K562 (cell line): ENCODE results near the gene POGZ. TPM values are rescaled to one million over a fixed set of nuclear protein-coding genes. Genes with fewer than 3 reads are reported as not detected.
A peak's percentile ranks its signal among the peaks of the same experiment; 100 is the strongest.

Experiments used
- ATAC-seq: fragments of 200-7000 bp; cut with Tn5 transposase; 3 replicates; pipeline ENCODE4 v1.9.1; 2020; ENCODE audit warnings: moderate library complexity
- BruUV-seq: library from RNA; stranded (reverse); fragments of 400-500 nt; replicated peaks from 2 replicates; lab custom pipeline; 2021; lab: Mats Ljungman, UMichigan
- CTCF ChIA-PET: fragments of 300-600 bp; formaldehyde crosslinking; extraction: SDS; loops from one replicate; lab custom pipeline; 2021; ENCODE audit warnings: low intra/inter-chr PET ratio; lab: Yijun Ruan, JAX
- POLR2A ChIA-PET: fragments of 300-600, 350-650 bp; sonication (Branson Sonifier 250); formaldehyde crosslinking; extraction: SDS; loops from one replicate; lab custom pipeline; 2021; ENCODE audit warnings: antibody characterized with exemption, inconsistent platforms; lab: Yijun Ruan, JAX
- DNase-seq, 4 experiments: peaks; one replicate each; pipeline versions ENCODE4 v3.0.0 to v3.0.0-alpha.2; 2011 to 2018; ENCODE audit warnings: low spot score in 3 of 4, mixed read lengths in 3 of 4; ENCODE audit errors: extremely low read depth in 1 of 4
- FAIRE-seq: peaks from 2 replicates; lab custom pipeline; 2011; peaks lifted over from hg19 to GRCh38; lab: Jason Lieb, UNC
- H2AFZ ChIP-seq: 2 replicates; pipeline ENCODE4 v1.6.0; 2011; ENCODE audit warnings: low read depth, low read length, control low read depth, inconsistent platforms
- H3K27ac ChIP-seq: fragments of 200-600 bp; 3 replicates; pipeline ENCODE4 v1.8.0; 2011; ENCODE audit warnings: low read depth, mild to moderate bottlenecking, control low read depth, inconsistent platforms, low read length, moderate library complexity, mixed read lengths; ENCODE audit errors: extremely low read depth
- H3K27me3 ChIP-seq, 2 experiments: fragments of 300-600 bp in 1 of 2; 2 replicates in 1 of 2; 3 replicates in 1 of 2; pipeline versions ENCODE4 v1.6.0 to v1.8.0; 2011; ENCODE audit warnings: inconsistent platforms in 2 of 2, low read length in 2 of 2, mild to moderate bottlenecking in 1 of 2, mixed read lengths in 1 of 2, moderate library complexity in 1 of 2; ENCODE audit not compliant: control insufficient read depth in 2 of 2, insufficient read depth in 2 of 2
- H3K36me3 ChIP-seq: fragments of 300-600 bp; 3 replicates; pipeline ENCODE4 v1.8.0; 2011; ENCODE audit warnings: mild to moderate bottlenecking, low read length, inconsistent platforms; ENCODE audit not compliant: control insufficient read depth, insufficient read depth
- H3K4me1 ChIP-seq, 2 experiments: fragments of 200-600 bp in 1 of 2; replicated peaks in 1 of 2; 2 replicates in 1 of 2; 3 replicates in 1 of 2; pipeline versions ENCODE4 v1.5.1 to v1.8.0; 2011; ENCODE audit warnings: inconsistent platforms in 2 of 2, low read length in 2 of 2, mild to moderate bottlenecking in 1 of 2, mixed read lengths in 1 of 2, moderate library complexity in 1 of 2; ENCODE audit not compliant: control insufficient read depth in 2 of 2, insufficient read depth in 2 of 2
- H3K4me2 ChIP-seq: 2 replicates; pipeline ENCODE4 v1.6.1; 2011; ENCODE audit warnings: low read length, control low read depth, inconsistent platforms, mixed read lengths; ENCODE audit not compliant: insufficient read depth
- H3K4me3 ChIP-seq: fragments of 200-600 bp; sonication (generic), shearing (Covaris generic); 2 replicates; pipeline ENCODE4 v1.5.1; 2016; ENCODE audit warnings: control low read depth, inconsistent platforms
- H3K79me2 ChIP-seq: fragments of 200-600 bp; 3 replicates; pipeline ENCODE4 v1.8.0; 2011; ENCODE audit warnings: low read length, inconsistent platforms; ENCODE audit not compliant: control insufficient read depth, insufficient read depth
- H3K9ac ChIP-seq, 2 experiments: 2 replicates each; pipeline versions ENCODE4 v1.6.0 to v1.6.1; 2011; ENCODE audit warnings: low read depth in 2 of 2, low read length in 2 of 2, control low read depth in 1 of 2, inconsistent platforms in 1 of 2, mild to moderate bottlenecking in 1 of 2, mixed read lengths in 1 of 2; ENCODE audit not compliant: insufficient read depth in 1 of 2
- H3K9me1 ChIP-seq: one replicate; pipeline ENCODE4 v1.6.0; 2011; ENCODE audit warnings: inconsistent platforms, mild to moderate bottlenecking, low read length, moderate library complexity; ENCODE audit not compliant: control insufficient read depth, insufficient read depth
- H3K9me3 ChIP-seq: replicated peaks from 2 replicates; pipeline ENCODE4 v1.5.1; 2011; ENCODE audit warnings: low read depth, low read length, inconsistent platforms; ENCODE audit not compliant: control insufficient read depth, insufficient read depth
- H4K20me1 ChIP-seq: replicated peaks from 2 replicates; pipeline ENCODE4 v1.6.1; 2011; ENCODE audit warnings: low read length, inconsistent platforms, mixed read lengths; ENCODE audit not compliant: control insufficient read depth, insufficient read depth
- IRF9 ChIP-seq: fragments of 450-650 bp; IDR thresholded peaks from 2 replicates; pipeline ENCODE4 v1.6.1; 2016; ENCODE audit warnings: missing biosample characterization, missing genetic modification characterization
- JUN ChIP-seq, 2 experiments: sonication (generic) in 1 of 2; formaldehyde crosslinking in 1 of 2; IDR thresholded peaks; 2 replicates each; pipeline versions ENCODE4 v1.6.1 to v1.8.0; 2012 to 2022; ENCODE audit warnings: borderline replicate concordance in 2 of 2, mild to moderate bottlenecking in 2 of 2, improper control_type of control experiment in 1 of 2, low read depth in 1 of 2, low read length in 1 of 2, missing genetic modification reagents in 1 of 2
- SIN3A ChIP-seq, 2 experiments: fragments of 150-350 bp in 1 of 2; IDR thresholded peaks; 2 replicates each; pipeline ENCODE4 v1.6.1; 2011 to 2016; ENCODE audit warnings: borderline replicate concordance in 2 of 2, low read depth in 2 of 2, low read length in 2 of 2, mild to moderate bottlenecking in 2 of 2, moderate library complexity in 2 of 2; ENCODE audit not compliant: control insufficient read depth in 1 of 2
- STAG1 ChIP-seq: sonication (generic); formaldehyde crosslinking; IDR thresholded peaks from 2 replicates; pipeline ENCODE4 v1.5.0; 2020; ENCODE audit warnings: missing genetic modification reagents, borderline replicate concordance
- TAF1 ChIP-seq: IDR thresholded peaks from 2 replicates; pipeline ENCODE4 v1.6.1; 2011; ENCODE audit warnings: mild to moderate bottlenecking, low read length, moderate library complexity; ENCODE audit not compliant: insufficient read depth, control insufficient read depth, severe bottlenecking; ENCODE audit errors: extremely low read depth
- ZFP91 ChIP-seq: sonication (generic); formaldehyde crosslinking; IDR thresholded peaks from 2 replicates; pipeline ENCODE4 v1.8.0; 2022; ENCODE audit warnings: mild to moderate bottlenecking, missing genetic modification reagents
- ZNF134 ChIP-seq: fragments of 250-450 bp; sonication (Bioruptor Pico); conservative IDR thresholded peaks from 2 replicates; pipeline ENCODE4 v1.4.0; 2020
- ZNF639 ChIP-seq, 2 experiments: fragments of 200-800 bp in 1 of 2; sonication (Bioruptor generic) in 1 of 2; sonication (generic) in 1 of 2; formaldehyde crosslinking in 1 of 2; IDR thresholded peaks in 1 of 2; conservative IDR thresholded peaks in 1 of 2; 2 replicates each; pipeline versions ENCODE4 v1.5.0 to v1.6.1; 2016 to 2020; ENCODE audit warnings: missing compliant biosample characterization in 1 of 2, missing genetic modification characterization in 1 of 2, missing genetic modification reagents in 1 of 2
- ZNF717 ChIP-seq: fragments of 250-450 bp; sonication (Bioruptor Pico); IDR thresholded peaks from 2 replicates; pipeline ENCODE4 v1.5.0; 2021
- WGBS: fragments of 100-300 bp; shearing (Covaris generic); methylation state at CpG from one replicate; pipeline ENCODE4 v1.1.6; 2016; ENCODE audit warnings: low coverage, mixed read lengths; ENCODE audit not compliant: insufficient coverage; ENCODE audit errors: missing lambda C conversion rate; 5-methylcytosine and 5-hydroxymethylcytosine counted together
- in situ Hi-C: fragments of 300-500 bp; cut with MboI; formaldehyde crosslinking; loops from 4 replicates; pipeline ENCODE4 v1.15.0; 2018; ENCODE audit warnings: inconsistent platforms, mixed read lengths
- intact Hi-C: fragments of 100-400 bp; cut with micrococcal nuclease; formaldehyde crosslinking; loops from 2 replicates; pipeline ENCODE4 v1.14.2; 2022
- polyA plus RNA-seq, 8 experiments: library from polyadenylated mRNA; depleted of rRNA in 4 of 8; stranded (reverse) in 5 of 8; unstranded in 3 of 8; fragments of >200 nt; fragmentation: Nextera tagmentation in 2 of 8; fragmentation: Illumina TruSeq in 1 of 8; extraction: Ambion mirVana in 2 of 8; extraction: Trizol in 1 of 8; gene quantifications; 2 replicates each; pipeline versions ENCODE4 v1.2.1 to v1.2.3, GENCODE V29; 2011 to 2014; ENCODE audit warnings: inconsistent platforms in 1 of 8, missing spikeins in 1 of 8
- total RNA-seq, 7 experiments: library from RNA; depleted of rRNA in 6 of 7; stranded (reverse); fragments of >200 nt in 6 of 7; fragmentation: Illumina TruSeq in 2 of 7; extraction: Trizol in 2 of 7; gene quantifications; 2 replicates each; pipeline versions ENCODE4 v1.2.1 to v1.2.3, GENCODE V29; 2011 to 2021; ENCODE audit warnings: low replicate concordance in 1 of 7

The POGZ gene
- total and polyA plus RNA-seq, 9 of the 15 experiments (the other 6 are each of a cell fraction or from before 2014, with no cell fraction given), result 9.4 to 40.6 (median 21.6) TPM

- CTCF ChIA-PET, result no interaction called here
- 23% methylated on average over 5 of the region's 5 CpGs for WGBS
- H2AFZ ChIP-seq, result peak overlapping the region; percentile 58
These were observed 2.4 kb upstream of the POGZ start for GRCh38 chr1:151461694-151462093.

GRCh38 chr1:151458802-151459330, 428 bp downstream of the POGZ start:
- in situ Hi-C loops, result no loop called here
- H3K4me2 ChIP-seq, result peak overlapping the region; percentile 51; the same call in 1 of the 2 replicates
- BruUV-seq, result no TSS peak
- peak overlapping the region; percentile 90; the same call in 2 of the 3 replicates for H3K27ac ChIP-seq
- intact Hi-C loops, result loop anchor here (1.0 to 10.0 kb wide), 3 partner anchors 14 to 136 kb away; no protein-coding TSS in a partner anchor
- POLR2A ChIA-PET, result interaction anchor here (1.0 to 1.3 kb wide), 2 partner anchors 17 to 18 kb away, joined by 3 to 4 read pairs; no protein-coding TSS in a partner anchor
- H3K9ac ChIP-seq, result peak overlapping the region in 1 of 2 experiments; percentile 89; a peak in 3 of 4 replicates
- no peaks in the 10 kb centered on the region for H3K27me3 ChIP-seq
- peak; percentile 78 for ATAC-seq
- under 1% methylated on average over 22 of the region's 77 CpGs for WGBS
- no peak overlapping the region for H2AFZ ChIP-seq
- H3K9me1 ChIP-seq, result no peaks in the 10 kb centered on the region
- no peaks in the 10 kb centered on the region for H3K9me3 ChIP-seq
- peak; percentile 87 to 90 (median 88) for DNase-seq
- peak overlapping the region; percentile 49 for H3K4me3 ChIP-seq
- CTCF ChIA-PET, result no interaction called here
- H3K4me1 ChIP-seq, result peaks cover 0 to 20% of the 10 kb centered on the region in 2 experiments; a peak in 4 of 5 replicates
- peaks cover 49% of the 10 kb centered on the region for H3K79me2 ChIP-seq
- peaks cover 7% of the 10 kb centered on the region; the same call in 2 of the 3 replicates for H3K36me3 ChIP-seq
- no peaks in the 10 kb centered on the region; the same call in 1 of the 2 replicates for H4K20me1 ChIP-seq
- no peak for FAIRE-seq
- TF ChIP-seq TAF1 (peak; percentile 35), ZNF639 (CRISPR knock-in tag; conservative IDR thresholded peaks at IDR 0.05 in 1 of 2, IDR thresholded peaks at IDR 0.05 in 1 of 2) (peak in 1 of 2 experiments; percentile 84; a peak in 2 of 4 replicates), SIN3A (IDR thresholded peaks at IDR 0.05; ENCODE audit: borderline replicate concordance in 2 of 2, control insufficient read depth in 1 of 2, low read depth in 2 of 2, low read length in 2 of 2) (0 out of 4 replicates have a peak, but pooled peaks of 1 of the 2 experiments have one; percentile 45), IRF9 (tag) (no peak), ZNF717 (CRISPR knock-in tag) (no peak), ZFP91 (CRISPR knock-in tag) (peak; percentile 85)

More at GRCh38 chr1:151461694-151462093, 2.4 kb upstream of the POGZ start:
- no peaks in the 10 kb centered on the region for H3K9me1 ChIP-seq
- no peaks in the 10 kb centered on the region for H3K9me3 ChIP-seq
- ATAC-seq, result no peak
- H3K27ac ChIP-seq, result no peak overlapping the region
- FAIRE-seq, result no peak
- H4K20me1 ChIP-seq, result no peaks in the 10 kb centered on the region; the same call in 1 of the 2 replicates
- intact Hi-C loops, result no loop called here
- POLR2A ChIA-PET, result interaction anchor here (0.6 to 0.8 kb wide), 3 partner anchors 14 to 266 kb away, joined by 3 read pairs; no protein-coding TSS in a partner anchor
- H3K4me1 ChIP-seq, result peaks cover 0 to 17% of the 10 kb centered on the region in 2 experiments; a peak in 3 of 5 replicates
- DNase-seq, result peak in 1 of 4 experiments; percentile 19
- H3K4me2 ChIP-seq, result no peak overlapping the region
- H3K4me3 ChIP-seq, result no peak overlapping the region
- TF ChIP-seq JUN (IDR thresholded peaks at IDR 0.05; ENCODE audit: borderline replicate concordance, low read depth, low read length) (no peak), JUN (CRISPR knock-in tag; IDR thresholded peaks at IDR 0.05; ENCODE audit: borderline replicate concordance) (no peak), ZNF134 (CRISPR knock-in tag) (no peak), STAG1 (CRISPR knock-in tag) (no peak)
- no TSS peak for BruUV-seq
- in situ Hi-C loops, result no loop called here
- H3K36me3 ChIP-seq, result no peaks in the 10 kb centered on the region
- H3K9ac ChIP-seq, result peak overlapping the region in 1 of 2 experiments; percentile 22; a peak in 1 of 4 replicates
- H3K27me3 ChIP-seq, result no peaks in the 10 kb centered on the region
- peaks cover 21% of the 10 kb centered on the region for H3K79me2 ChIP-seq
